NCI-H748 treated with DMSO at 0.1 percent for 48 hours (cell line): ENCODE data around the gene CPN2.

ENCODE experiments used
- DNase-seq: peaks from one replicate; lab custom pipeline; 2025; lab: John Stamatoyannopoulos, UW

Gene CPN2

GRCh38 chr3:194312743-194313281 is 38.3 kb downstream of the CPN2 start:
- no peak for DNase-seq

GRCh38 chr3:194312186-194312742 is 38.9 kb downstream of the CPN2 start:
- DNase-seq = no peak

- DNase-seq = no peak
Observed at GRCh38 chr3:194311000-194311399, 40.1 kb downstream of the CPN2 start.

GRCh38 chr3:194310060-194310835 is 40.9 kb downstream of the CPN2 start:
- no peak for DNase-seq

GRCh38 chr3:194308601-194309449 is 42.3 kb downstream of the CPN2 start:
- no peak for DNase-seq

- DNase-seq = no peak
Observed at GRCh38 chr3:194307849-194308248, 43.3 kb downstream of the CPN2 start.

- DNase-seq = no peak
Observed at GRCh38 chr3:194306771-194307640, 44.1 kb downstream of the CPN2 start.

- DNase-seq = no peak
Observed at GRCh38 chr3:194306109-194306686, 44.9 kb downstream of the CPN2 start.

- DNase-seq = no peak
Observed at GRCh38 chr3:194305356-194306108, 45.6 kb downstream of the CPN2 start.

- no peak for DNase-seq
Observed at GRCh38 chr3:194304186-194304917, 46.8 kb downstream of the CPN2 start.

- no peak for DNase-seq
Observed at GRCh38 chr3:194303749-194304148, 47.4 kb downstream of the CPN2 start.

- no peak for DNase-seq
Observed at GRCh38 chr3:194301730-194302129, 49.4 kb downstream of the CPN2 start.

GRCh38 chr3:194300936-194301335 is 50.2 kb downstream of the CPN2 start:
- DNase-seq = no peak

GRCh38 chr3:194300382-194300758 is 50.8 kb downstream of the CPN2 start:
- DNase-seq = no peak

- DNase-seq = no peak
Observed at GRCh38 chr3:194298331-194299227, 52.5 kb downstream of the CPN2 start.

- DNase-seq = no peak
Observed at GRCh38 chr3:194296454-194297263, 54.5 kb downstream of the CPN2 start.

GRCh38 chr3:194294895-194295214 is 56.3 kb downstream of the CPN2 start:
- no peak for DNase-seq
